ENCODE results near the gene SLC37A3.

DNA sequence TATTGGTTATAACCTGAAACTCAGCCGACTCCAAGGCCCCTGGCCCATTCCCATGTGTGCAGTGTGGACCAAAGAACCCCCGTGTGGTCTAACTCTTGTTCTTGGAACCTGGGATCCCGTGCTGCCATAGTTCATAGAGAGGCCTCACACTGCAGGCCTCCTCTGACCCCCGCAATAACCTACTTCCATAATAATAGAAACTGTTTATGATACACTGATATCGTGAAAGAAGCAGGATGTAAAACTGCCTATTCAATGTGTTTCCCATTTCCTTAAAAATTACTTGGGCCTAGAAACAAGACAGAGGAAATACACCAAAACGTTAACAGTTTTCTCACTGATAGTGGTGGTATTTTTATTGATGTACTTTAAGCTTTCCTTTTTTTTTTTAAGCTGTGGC lies 112.4 kb downstream of the SLC37A3 start:
- TF ChIP-seq, protein P1, sequence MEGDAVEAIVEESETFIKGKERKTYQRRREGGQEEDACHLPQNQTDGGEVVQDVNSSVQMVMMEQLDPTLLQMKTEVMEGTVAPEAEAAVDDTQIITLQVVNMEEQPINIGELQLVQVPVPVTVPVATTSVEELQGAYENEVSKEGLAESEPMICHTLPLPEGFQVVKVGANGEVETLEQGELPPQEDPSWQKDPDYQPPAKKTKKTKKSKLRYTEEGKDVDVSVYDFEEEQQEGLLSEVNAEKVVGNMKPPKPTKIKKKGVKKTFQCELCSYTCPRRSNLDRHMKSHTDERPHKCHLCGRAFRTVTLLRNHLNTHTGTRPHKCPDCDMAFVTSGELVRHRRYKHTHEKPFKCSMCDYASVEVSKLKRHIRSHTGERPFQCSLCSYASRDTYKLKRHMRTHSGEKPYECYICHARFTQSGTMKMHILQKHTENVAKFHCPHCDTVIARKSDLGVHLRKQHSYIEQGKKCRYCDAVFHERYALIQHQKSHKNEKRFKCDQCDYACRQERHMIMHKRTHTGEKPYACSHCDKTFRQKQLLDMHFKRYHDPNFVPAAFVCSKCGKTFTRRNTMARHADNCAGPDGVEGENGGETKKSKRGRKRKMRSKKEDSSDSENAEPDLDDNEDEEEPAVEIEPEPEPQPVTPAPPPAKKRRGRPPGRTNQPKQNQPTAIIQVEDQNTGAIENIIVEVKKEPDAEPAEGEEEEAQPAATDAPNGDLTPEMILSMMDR (IDR thresholded peaks at IDR 0.05), result no peak
- TF ChIP-seq RCOR1 (IDR thresholded peaks at IDR 0.05; ENCODE audit: low read depth, low read length) (no peak), JUNB (IDR thresholded peaks at IDR 0.05) (no peak)
- TF ChIP-seq, protein P2, sequence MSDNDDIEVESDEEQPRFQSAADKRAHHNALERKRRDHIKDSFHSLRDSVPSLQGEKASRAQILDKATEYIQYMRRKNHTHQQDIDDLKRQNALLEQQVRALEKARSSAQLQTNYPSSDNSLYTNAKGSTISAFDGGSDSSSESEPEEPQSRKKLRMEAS (IDR thresholded peaks at IDR 0.05), result no peak
